GM19351 (cell line): Measurements from ENCODE around the gene NT5C3B.
"Not testable (repeated sequence)": the region's sequence is repeated elsewhere in the genome, so short reads cannot be mapped to it uniquely, and the experiment has no call there.

Experiments
- ATAC-seq: cut with Tn5 transposase; IDR thresholded peaks from one replicate; pipeline ENCODE4 v1.9.1; 2021; ENCODE audit warnings: mild to moderate bottlenecking, moderate library complexity; ENCODE audit not compliant: unreplicated experiment

The NT5C3B gene

DNA sequence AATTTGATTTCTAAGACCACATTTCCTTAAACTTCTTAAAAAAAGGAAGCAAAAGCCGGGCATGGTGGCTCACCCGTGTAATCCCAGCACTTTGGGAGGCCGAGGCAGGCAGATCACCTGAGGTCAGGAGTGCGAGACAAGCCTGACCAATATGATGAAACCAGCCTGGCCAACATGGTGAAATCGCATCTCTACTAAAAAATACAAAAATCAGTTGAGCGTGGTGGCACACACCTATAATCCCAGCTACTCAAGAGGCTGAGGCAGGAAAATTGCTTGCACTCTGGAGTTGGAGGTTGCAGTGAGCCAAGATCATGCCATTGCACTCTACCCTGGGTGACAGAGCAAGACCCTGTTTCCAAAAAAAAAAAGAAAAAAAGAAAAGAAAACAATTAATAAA is 4.7 kb upstream of the NT5C3B start:
- ATAC-seq: not testable (repeated sequence)

DNA sequence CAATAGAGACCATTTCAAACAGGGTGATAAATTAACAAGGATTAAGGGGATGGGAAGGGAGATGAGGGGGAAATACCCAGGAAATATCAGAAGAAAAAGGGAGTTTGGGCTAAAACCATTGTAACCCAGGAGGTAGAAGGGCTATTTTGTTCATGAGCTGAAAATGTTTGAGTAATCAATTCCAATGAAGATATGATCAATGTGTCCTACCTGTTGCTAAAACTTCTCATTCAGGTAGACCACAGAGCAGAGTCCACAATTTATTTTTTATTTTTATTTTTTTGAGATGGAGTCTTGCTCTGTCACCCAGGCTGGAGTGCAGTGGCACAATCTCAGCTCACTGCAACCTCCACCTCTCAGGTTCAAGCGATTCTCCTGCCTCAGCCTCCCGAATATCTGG is 3.4 kb upstream of the NT5C3B start:
- not testable (repeated sequence) for ATAC-seq

DNA sequence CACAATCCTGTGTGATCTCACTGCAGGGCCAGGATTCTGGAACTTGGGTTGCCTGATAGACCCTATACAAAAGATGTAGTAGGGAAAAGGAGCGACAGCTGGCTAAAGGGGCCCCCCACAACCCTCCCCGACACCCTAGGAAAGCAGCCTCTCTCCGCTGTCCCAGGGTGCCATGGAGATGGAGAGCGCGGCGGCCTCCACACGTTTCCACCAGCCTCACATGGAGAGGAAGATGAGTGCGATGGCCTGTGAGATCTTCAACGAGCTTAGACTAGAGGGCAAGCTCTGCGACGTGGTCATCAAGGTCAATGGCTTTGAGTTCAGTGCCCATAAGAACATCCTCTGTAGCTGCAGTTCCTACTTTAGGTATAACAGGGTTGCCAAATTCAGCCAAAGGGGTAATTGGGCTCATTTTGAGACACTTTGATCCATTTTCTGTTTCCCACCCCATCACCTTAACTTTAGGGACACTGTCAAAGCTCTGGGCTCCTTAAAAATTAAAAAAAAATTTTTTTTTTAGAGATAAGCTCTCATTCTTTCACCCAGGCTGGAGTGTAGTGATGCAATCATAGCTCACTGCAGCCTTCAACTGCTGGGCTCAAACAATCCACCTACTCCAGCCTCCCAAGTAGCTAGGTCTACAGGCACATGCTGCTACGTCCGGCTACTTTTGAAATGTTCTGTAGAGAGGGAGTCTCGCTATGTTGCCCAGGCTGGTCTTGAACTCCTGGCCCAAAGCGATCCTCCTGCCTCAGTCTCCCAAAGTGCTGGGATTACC is 1.9 kb upstream of the NT5C3B start, which contains the start of gene KLHL10:
Gene KLHL10, plus strand, starts transcription at position 65 of the 778 bp plus-strand sequence. Its CDS starts 108 bp downstream, at position 173.
- ATAC-seq: no peak

DNA sequence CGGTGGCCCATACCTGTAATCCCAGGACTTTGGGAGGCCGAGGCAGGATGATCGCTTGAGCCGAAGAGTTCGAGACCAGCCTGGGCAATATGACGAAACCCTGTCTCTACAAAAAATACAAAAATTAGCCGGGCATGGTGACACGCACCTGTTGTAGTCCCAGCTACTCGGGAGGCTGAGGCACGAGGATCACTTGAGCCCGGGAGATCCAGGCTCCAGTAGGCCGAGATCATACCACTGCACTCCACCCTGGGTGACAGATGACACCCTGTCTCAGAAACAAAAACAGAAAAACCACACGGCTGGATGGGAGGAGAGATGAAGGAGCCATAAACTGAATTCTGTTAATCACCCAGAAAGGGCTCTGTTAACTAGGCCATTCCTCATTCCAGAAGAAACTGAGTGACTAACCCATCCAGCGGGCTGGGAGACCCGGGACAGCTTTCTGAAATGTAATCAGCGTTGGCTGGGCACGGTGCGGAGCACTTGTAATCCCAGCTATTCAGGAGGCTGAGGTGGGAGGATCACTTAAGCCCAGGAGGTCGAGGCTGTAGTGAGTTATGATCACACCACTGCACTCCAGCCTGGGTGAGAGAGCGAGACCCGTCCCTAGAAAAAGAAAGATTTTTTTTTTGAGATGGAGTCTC is 641 bp upstream of the NT5C3B start:
- no peak for ATAC-seq

DNA sequence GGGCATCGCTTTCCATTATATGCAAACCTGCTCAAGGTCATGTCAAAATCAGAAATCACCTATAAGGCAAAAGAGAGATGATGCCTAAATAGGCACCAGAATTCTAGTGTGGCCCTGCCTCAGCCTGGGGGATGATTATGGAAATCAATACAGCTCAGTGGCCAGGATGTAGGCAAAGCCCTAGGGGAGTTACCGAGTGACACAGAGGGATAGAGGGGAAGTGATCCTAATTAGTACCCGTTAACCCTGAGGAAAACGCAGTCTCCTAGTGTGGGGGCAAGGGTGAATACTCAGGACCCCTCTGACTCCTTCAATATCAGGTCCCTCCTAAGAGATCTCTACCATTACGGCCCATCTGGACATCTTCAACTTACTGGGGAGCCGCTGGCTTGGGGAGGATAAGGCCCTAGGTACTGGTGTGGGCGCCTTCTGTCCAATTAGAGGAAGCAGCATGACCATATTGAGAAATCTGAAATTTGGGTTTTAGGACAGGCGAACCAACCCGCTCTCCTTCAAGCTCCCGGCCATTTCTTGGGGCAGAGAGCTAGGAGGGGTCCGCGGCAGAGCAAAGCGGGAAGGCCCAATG is 725 bp downstream of the NT5C3B start:
- ATAC-seq: peak; percentile 35

DNA sequence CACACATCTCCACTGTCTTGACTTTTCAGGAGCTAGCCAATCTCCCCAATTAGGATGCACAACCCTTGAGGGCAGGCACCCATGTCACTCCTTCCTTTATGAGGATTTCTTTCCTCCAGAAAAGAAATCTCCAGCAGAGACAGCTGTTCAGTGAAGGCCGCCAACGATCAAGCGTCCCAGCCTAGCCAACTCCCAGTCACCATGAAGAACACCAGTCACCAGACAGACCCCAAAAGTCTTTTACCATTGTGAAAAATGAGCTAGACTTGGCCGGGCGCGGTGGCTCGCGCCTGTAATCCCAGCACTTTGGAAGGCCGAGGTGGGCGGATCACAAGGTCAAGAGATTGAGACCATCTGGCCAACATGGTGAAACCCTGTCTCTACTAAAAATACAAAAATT is 6.1 kb downstream of the NT5C3B start:
- not testable (repeated sequence) for ATAC-seq

DNA sequence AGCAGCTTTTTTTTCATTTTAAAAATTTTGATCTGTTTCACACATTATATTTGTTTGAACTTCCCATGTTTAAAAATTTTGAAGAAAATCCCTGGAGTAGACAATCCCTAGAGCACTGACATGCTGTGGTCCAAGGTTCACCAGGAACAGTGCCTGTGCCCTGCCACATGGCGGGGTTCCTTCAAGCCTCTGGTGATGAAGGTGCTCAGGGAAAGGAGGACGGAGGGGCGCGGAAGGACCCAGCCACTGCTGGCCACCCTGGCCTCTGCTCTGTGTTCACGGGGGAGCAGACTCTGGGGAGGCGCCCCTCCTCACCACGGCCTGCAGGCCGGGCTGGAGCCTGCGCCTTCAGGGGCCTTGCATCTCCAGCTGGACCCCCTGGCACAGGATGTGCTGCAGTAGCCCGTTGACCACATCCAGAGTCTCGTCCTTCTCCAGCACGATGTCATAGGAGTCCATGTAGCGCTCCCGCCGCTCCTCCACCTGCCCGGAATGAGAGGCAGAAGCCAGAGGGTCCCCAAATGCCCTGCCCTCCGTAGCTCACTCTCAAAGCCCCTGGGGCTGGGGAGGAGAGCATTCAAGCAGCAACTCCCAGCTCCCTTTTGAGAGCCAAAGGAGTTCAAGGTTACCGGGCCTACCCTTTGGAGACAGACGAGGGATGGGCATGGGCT is 10.7 kb downstream of the NT5C3B start:
- ATAC-seq: no peak

DNA sequence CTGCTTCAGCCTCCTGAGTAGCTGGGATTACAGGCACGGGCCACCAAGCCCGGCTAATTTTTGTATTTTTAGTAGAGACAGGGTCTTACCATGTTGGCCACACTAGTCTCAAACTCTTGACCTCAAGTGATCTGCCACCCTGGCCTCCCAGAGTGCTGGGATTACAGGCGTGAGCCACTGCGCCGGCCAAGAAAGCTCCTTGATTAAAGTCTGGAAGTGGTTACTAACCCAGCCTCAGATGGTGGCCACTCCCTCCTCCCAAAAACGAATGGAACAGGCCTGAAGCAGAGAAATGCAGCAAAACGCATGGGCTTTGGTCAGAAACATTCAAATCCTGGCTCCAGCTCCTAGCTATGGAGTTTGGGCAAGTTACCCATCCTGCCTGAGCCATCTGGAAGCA is 11.9 kb downstream of the NT5C3B start:
- ATAC-seq: no peak

DNA sequence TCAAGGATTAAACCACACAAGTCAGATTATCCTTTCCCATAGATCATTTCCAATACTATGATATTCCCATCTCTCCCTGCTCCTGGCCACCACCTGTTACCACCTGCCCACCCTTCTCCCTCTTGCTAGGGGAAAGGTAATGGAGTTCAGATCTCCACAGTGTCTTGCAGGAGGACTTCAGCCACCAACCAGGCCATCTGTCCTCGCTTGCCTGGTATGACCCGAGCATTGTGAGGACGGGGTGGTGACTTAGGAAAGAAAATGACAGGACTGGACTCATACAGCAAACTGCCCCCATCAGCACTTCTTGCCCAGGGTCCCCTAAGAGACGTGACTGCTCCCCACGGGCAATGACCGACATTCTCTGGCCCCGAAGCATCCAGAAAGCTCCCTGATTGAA is 12.5 kb downstream of the NT5C3B start:
- ATAC-seq: no peak

DNA sequence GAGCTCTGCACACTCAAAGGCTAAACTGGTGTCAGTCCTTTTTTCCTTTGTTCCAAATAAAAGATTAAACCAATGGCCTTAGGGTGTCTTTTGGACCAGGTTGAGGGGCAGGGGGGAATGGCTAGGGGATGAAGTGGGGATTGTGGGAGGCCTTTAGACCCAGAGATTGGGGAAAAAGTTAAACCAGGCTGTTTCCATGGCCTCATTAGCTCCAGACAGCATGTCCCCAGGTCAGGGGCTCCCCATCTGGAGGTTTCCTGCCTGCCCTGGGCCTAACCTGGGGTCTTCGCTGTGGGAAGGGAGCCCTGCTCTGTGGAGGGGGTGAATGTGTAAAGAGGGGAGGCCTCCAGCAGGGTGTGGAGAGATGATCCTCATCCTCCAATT is 12.9 kb downstream of the NT5C3B start:
- no peak for ATAC-seq

DNA sequence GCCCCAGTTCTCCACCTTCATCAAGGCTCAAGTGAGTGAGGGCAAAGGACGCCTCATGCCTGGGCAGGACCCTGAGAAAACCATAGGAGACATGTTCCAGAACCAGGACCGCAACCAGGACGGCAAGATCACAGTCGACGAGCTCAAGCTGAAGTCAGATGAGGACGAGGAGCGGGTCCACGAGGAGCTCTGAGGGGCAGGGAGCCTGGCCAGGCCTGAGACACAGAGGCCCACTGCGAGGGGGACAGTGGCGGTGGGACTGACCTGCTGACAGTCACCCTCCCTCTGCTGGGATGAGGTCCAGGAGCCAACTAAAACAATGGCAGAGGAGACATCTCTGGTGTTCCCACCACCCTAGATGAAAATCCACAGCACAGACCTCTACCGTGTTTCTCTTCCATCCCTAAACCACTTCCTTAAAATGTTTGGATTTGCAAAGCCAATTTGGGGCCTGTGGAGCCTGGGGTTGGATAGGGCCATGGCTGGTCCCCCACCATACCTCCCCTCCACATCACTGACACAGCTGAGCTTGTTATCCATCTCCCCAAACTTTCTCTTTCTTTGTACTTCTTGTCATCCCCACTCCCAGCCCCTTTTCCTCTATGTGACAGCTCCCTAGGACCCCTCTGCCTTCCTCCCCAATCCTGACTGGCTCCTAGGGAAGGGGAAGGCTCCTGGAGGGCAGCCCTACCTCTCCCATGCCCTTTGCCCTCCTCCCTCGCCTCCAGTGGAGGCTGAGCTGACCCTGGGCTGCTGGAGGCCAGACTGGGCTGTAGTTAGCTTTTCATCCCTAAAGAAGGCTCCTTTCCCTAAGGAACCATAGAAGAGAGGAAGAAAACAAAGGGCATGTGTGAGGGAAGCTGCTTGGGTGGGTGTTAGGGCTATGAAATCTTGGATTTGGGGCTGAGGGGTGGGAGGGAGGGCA is 13.6 kb downstream of the NT5C3B start:
- no peak for ATAC-seq

DNA sequence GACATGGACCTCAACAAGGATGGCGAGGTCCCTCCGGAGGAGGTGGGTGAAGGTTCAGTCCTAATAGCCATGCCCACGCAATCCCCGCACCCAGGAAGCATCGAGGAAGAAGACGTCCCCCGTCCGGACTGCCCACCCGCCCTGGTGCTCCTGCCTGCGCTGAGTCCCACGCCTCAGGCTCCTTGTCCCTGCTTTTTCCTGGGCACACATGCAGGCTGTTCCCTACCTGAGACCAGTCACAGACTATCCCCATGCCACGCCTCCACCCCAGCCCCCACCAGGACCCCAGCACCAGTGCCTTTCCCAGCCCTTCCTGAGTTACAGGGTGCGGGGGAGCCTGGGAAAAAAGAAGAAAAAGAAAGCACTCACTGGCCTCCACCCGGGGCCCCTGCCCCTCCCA is 14.3 kb downstream of the NT5C3B start:
- no peak for ATAC-seq

DNA sequence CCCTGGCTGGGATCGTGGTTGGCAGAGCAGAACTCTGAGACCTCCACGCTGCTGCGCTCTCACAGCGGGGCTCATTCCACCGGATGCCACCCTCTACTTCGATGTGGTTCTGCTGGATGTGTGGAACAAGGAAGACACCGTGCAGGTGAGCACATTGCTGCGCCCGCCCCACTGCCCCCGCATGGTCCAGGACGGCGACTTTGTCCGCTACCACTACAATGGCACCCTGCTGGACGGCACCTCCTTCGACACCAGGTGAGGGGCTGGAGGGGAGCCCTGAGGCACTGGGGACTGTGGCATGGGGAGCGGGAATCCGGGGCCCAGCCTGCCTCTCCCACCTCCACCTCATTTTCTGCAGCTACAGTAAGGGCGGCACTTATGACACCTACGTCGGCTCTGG is 18.0 kb downstream of the NT5C3B start:
- no peak for ATAC-seq

DNA sequence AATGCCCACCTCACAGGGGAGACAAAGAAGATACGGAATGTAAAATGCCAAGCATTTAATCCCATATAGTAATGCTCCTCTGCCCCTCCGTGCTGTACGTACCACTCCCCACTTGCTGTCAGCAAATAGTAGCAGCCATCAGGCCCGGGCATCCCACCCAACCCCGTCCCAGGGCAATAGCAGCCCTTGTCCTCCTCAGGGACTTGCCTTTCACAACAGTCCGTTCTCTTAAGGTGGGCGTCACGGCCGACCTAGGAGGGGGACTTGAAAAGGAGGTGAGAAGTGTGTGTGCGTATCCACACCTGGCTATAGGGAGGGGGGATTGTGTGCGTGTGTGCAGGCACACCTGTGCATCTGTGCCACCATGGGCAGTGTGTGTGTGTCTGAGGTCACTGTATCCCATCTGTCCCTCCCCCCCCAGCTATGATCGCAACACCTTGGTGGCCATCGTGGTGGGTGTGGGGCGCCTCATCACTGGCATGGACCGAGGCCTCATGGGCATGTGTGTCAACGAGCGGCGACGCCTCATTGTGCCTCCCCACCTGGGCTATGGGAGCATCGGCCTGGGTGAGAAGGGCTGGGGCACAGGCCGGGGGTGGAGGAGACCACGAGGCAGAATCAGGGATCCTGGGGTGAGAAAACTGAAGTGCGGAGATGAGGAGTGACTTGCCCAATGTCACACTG is 19.3 kb downstream of the NT5C3B start:
- no peak for ATAC-seq

DNA sequence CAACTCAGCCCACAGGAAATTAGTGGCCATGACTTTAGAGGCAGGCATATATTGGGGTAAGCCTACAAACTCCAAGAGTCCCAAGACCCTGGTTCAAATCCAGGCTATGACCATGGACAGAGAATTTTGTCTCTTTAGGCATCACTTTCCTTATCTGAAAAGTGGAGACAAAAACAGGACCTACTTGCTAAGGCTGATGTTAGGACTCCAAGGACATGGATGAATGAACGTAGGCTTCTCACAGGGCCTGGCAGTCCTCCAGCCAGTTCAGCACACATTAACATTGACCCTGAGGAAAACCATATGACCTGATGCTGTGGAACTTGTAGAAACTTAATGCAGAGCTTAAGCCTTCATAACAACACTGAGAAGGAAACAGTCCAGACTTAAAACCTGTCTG is 21.8 kb downstream of the NT5C3B start:
- no peak for ATAC-seq

DNA sequence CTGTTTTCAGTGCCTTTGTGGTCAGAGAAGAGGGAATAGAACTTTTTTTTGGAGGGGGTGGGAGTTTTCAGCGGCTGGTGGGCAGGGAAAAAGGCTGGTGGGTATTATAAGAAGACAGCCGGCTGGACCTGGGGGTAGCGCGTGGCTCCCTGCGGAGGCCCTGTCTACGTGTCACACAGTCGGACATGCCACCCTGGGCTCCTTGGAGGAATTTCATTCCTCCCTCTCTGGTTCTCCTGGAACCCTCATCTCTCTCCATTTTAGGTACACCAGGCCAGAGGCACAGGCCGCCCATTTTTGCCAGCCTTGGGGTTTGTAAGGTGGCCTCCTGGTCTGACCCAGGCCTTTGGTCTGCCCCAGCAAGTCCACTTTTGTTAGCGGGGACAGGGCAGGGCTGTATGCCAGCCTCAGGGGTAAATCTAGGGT is 22.3 kb downstream of the NT5C3B start:
- no peak for ATAC-seq

DNA sequence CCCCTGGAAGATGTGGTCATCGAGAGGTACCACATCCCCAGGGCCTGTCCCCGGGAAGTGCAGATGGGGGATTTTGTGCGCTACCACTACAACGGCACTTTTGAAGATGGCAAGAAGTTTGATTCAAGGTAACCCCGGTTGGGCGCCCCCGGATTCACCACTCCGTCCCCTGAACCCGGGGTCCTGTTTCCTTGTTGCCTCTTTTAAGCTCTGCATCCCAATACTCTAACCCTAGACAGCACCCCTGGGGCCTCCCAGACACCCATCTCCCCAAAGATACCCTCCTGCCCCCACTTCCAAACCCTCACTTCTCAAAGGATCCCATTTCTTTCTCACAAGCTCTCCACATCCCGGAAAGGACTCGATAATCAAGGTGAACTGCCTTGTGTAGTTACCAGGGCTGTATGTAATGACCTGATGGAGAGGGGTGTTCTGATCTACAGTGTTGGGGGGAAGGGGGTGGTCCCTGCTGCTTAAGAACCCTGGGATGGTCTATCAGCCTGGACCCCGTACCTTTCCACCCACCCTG is 22.8 kb downstream of the NT5C3B start:
- ATAC-seq: no peak

DNA sequence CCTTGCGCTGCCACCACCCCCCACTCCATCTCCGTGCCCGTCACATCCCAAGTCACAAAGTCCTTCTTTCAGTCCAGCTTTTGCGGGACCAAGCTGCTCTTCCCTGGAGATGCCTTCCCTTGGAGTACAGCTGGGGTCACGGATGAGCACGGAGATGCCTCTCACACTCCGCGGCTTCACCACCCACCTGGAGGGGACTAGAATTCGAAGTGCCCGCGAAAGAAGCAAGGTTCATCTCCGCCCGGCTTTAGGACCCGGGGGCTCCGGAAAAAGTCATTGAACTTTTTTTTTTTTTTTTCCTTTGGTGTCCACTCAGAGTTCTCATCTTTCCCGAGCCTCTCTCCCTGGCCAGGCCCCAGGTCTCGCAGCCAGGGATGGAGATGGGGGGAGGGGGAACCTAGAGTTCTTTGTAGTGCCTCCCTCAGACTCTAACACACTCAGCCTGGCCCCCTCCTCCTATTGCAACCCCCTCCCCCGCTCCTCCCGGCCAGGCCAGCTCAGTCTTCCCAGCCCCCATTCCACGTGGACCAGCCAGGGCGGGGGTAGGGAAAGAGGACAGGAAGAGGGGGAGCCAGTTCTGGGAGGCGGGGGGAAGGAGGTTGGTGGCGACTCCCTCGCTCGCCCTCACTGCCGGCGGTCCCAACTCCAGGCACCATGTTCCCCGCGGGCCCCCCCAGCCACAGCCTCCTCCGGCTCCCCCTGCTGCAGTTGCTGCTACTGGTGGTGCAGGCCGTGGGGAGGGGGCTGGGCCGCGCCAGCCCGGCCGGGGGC is 23.5 kb downstream of the NT5C3B start, which contains the start of gene FKBP10:
Gene FKBP10, plus strand, starts transcription at position 624 of the 771 bp plus-strand sequence. Its CDS starts 31 bp downstream, at position 655.
- no peak for ATAC-seq
